SK-N-SH (cell line): ENCODE measurements around the gene CKS1B. TPM values are rescaled to one million over a fixed set of nuclear protein-coding genes. Genes with fewer than 3 reads are reported as not detected.

Experiments
- CTCF ChIA-PET: fragments of 300-600, 350-600 bp; formaldehyde crosslinking; extraction: SDS; loops from one replicate; lab custom pipeline; 2021; lab: Yijun Ruan, JAX
- POLR2A ChIA-PET: fragments of 350-600 bp; sonication (Branson Sonifier 250); formaldehyde crosslinking; extraction: SDS; loops from one replicate; lab custom pipeline; 2020; ENCODE audit warnings: antibody characterized with exemption, inconsistent platforms; lab: Yijun Ruan, JAX
- DNase-seq: peaks from one replicate; pipeline ENCODE4 v3.0.0; 2012
- H2AFZ ChIP-seq: fragments of 200-600 bp; sonication (generic); 2 replicates; pipeline ENCODE4 v1.8.1; 2016; ENCODE audit warnings: antibody characterized with exemption, mild to moderate bottlenecking, low read depth
- H3F3A ChIP-seq: fragments of 200-600 bp; sonication (generic); replicated peaks from 2 replicates; pipeline ENCODE3; 2016; ENCODE audit warnings: antibody characterized with exemption, mild to moderate bottlenecking; ENCODE audit not compliant: insufficient read depth
- H3K27ac ChIP-seq, 2 experiments: fragments of 200-500 bp in 1 of 2; fragments of 200-600 bp in 1 of 2; sonication (Bioruptor generic) in 1 of 2; sonication (generic), shearing (Covaris generic) in 1 of 2; 2 replicates each; pipeline versions ENCODE4 v1.5.1 to v1.6.1; 2014 to 2016; ENCODE audit warnings: low read depth in 2 of 2, inconsistent platforms in 1 of 2, low read length in 1 of 2, mild to moderate bottlenecking in 1 of 2, mixed read lengths in 1 of 2
- H3K27me3 ChIP-seq: fragments of 200-600 bp; sonication (generic), shearing (Covaris generic); 2 replicates; pipeline ENCODE4 v1.6.1; 2016; ENCODE audit warnings: mixed run types; ENCODE audit not compliant: insufficient read depth
- H3K36me3 ChIP-seq, 2 experiments: fragments of 200-500 bp in 1 of 2; fragments of 200-600 bp in 1 of 2; sonication (Bioruptor generic) in 1 of 2; sonication (generic) in 1 of 2; replicated peaks in 1 of 2; 2 replicates each; pipeline versions ENCODE3 to v1.5.1; 2014 to 2016; ENCODE audit warnings: low read length in 1 of 2, mild to moderate bottlenecking in 1 of 2; ENCODE audit not compliant: insufficient read depth in 2 of 2, control insufficient read depth in 1 of 2
- H3K4me1 ChIP-seq, 2 experiments: fragments of 200-500 bp in 1 of 2; fragments of 200-600 bp in 1 of 2; sonication (Bioruptor generic) in 1 of 2; sonication (generic), shearing (Covaris generic) in 1 of 2; 2 replicates each; pipeline versions ENCODE4 v1.5.1 to v1.6.1; 2014 to 2016; ENCODE audit warnings: low read depth in 1 of 2, low read length in 1 of 2, mixed run types in 1 of 2; ENCODE audit not compliant: insufficient read depth in 2 of 2, control insufficient read depth in 1 of 2
- H3K4me2 ChIP-seq: fragments of 200-600 bp; sonication (generic), shearing (Covaris generic); 2 replicates; pipeline ENCODE4 v1.6.1; 2017; ENCODE audit warnings: mixed run types
- H3K4me3 ChIP-seq, 2 experiments: fragments of 200-500 bp in 1 of 2; fragments of 200-600 bp in 1 of 2; sonication (Bioruptor generic) in 1 of 2; sonication (generic), shearing (Covaris generic) in 1 of 2; 2 replicates each; pipeline versions ENCODE4 v1.5.1 to v1.8.1; 2014 to 2016; ENCODE audit warnings: low read depth in 2 of 2, inconsistent platforms in 1 of 2, low read length in 1 of 2, mild to moderate bottlenecking in 1 of 2, mixed read lengths in 1 of 2, moderate library complexity in 1 of 2
- H3K79me2 ChIP-seq: fragments of 200-600 bp; sonication (generic); 2 replicates; pipeline ENCODE4 v1.8.1; 2017; ENCODE audit warnings: mild to moderate bottlenecking; ENCODE audit not compliant: insufficient read depth
- H3K9ac ChIP-seq: fragments of 200-600 bp; sonication (generic); 2 replicates; pipeline ENCODE4 v1.6.1; 2017; ENCODE audit warnings: mixed run types
- H3K9me2 ChIP-seq: fragments of 200-600 bp; sonication (generic); 2 replicates; pipeline ENCODE4 v1.6.1; 2017; ENCODE audit warnings: mixed run types
- H3K9me3 ChIP-seq: fragments of 200-600 bp; sonication (generic); 2 replicates; pipeline ENCODE4 v1.6.1; 2017; ENCODE audit warnings: mixed run types, mild to moderate bottlenecking, moderate library complexity
- H4K20me1 ChIP-seq: fragments of 200-600 bp; sonication (generic); 2 replicates; pipeline ENCODE4 v1.6.1; 2017; ENCODE audit warnings: mild to moderate bottlenecking, mixed run types; ENCODE audit not compliant: insufficient read depth
- CHD2 ChIP-seq: fragments of 150-350 bp; IDR thresholded peaks from 2 replicates; pipeline ENCODE4 v1.6.1; 2018; ENCODE audit warnings: low read length; ENCODE audit not compliant: partially characterized antibody
- EP300 ChIP-seq, 2 experiments: IDR thresholded peaks; 2 replicates each; pipeline versions ENCODE4 v1.4.0 to v1.6.1; 2012; ENCODE audit warnings: borderline replicate concordance in 1 of 2, low read depth in 1 of 2, low read length in 1 of 2
- FOSL2 ChIP-seq: IDR thresholded peaks from 2 replicates; pipeline ENCODE4 v1.4.0; 2012; ENCODE audit warnings: low read depth, mild to moderate bottlenecking, moderate library complexity, borderline replicate concordance
- GABPA ChIP-seq: IDR thresholded peaks from 2 replicates; pipeline ENCODE4 v1.4.0; 2012; ENCODE audit warnings: low read depth, mild to moderate bottlenecking
- JUND ChIP-seq: IDR thresholded peaks from 2 replicates; pipeline ENCODE4 v1.4.0; 2012
- MAX ChIP-seq: IDR thresholded peaks from 2 replicates; pipeline ENCODE4 v1.4.0; 2012; ENCODE audit warnings: low read depth
- MEF2A ChIP-seq: IDR thresholded peaks from 2 replicates; pipeline ENCODE4 v1.4.0; 2012; ENCODE audit warnings: low read depth, borderline replicate concordance
- MXI1 ChIP-seq: IDR thresholded peaks from 2 replicates; pipeline ENCODE4 v1.6.1; 2012; ENCODE audit warnings: mild to moderate bottlenecking, low read depth, low read length, improper control_type of control experiment
- NRF1 ChIP-seq: IDR thresholded peaks from 2 replicates; pipeline ENCODE4 v1.6.1; 2012; ENCODE audit warnings: low read depth, mild to moderate bottlenecking, low read length
- RCOR1 ChIP-seq: fragments of 150-350 bp; IDR thresholded peaks from 2 replicates; pipeline ENCODE4 v1.6.1; 2017; ENCODE audit warnings: antibody characterized with exemption, low read length
- REST ChIP-seq: IDR thresholded peaks from 2 replicates; pipeline ENCODE4 v1.6.1; 2012; ENCODE audit warnings: mild to moderate bottlenecking, low read depth, low read length, moderate library complexity
- RXRA ChIP-seq: IDR thresholded peaks from 2 replicates; pipeline ENCODE4 v1.4.0; 2012; ENCODE audit warnings: low read depth, mild to moderate bottlenecking, borderline replicate concordance
- TEAD4 ChIP-seq: IDR thresholded peaks from 2 replicates; pipeline ENCODE4 v1.4.0; 2012; ENCODE audit warnings: mild to moderate bottlenecking, borderline replicate concordance; ENCODE audit not compliant: insufficient read depth
- WGBS: methylation state at CpG from one replicate; pipeline ENCODE4 v1.1.6; 2017; ENCODE audit warnings: low lambda C conversion rate; 5-methylcytosine and 5-hydroxymethylcytosine counted together
- polyA plus RNA-seq, 3 experiments: library from polyadenylated mRNA; depleted of rRNA; stranded (reverse); fragments of >200 nt; gene quantifications; 2 replicates each; pipeline ENCODE4 v1.2.3, GENCODE V29; 2012
- TF ChIP-seq, protein P1 (sequence below): IDR thresholded peaks from 2 replicates; pipeline ENCODE4; 2012
- TF ChIP-seq, protein P2 (sequence below): fragments of 200-600 bp; sonication (generic); IDR thresholded peaks from 2 replicates; pipeline ENCODE4 v1.6.1; 2017; ENCODE audit warnings: antibody characterized with exemption, mild to moderate bottlenecking, moderate library complexity
- TF ChIP-seq, protein P3 (sequence below): IDR thresholded peaks from 2 replicates; pipeline ENCODE4 v1.4.0; 2012; ENCODE audit warnings: low read depth, borderline replicate concordance
- TF ChIP-seq, protein P4 (sequence below): fragments of 150-350 bp; IDR thresholded peaks from 2 replicates; pipeline ENCODE4 v1.6.1; 2016; ENCODE audit warnings: mild to moderate bottlenecking, low read depth, low read length

CKS1B gene
- polyA plus RNA-seq, 1 of the 3 experiments (the other 2 are of a cell fraction), result 308 TPM

GRCh38 chr1:154969246-154969645, 5.2 kb upstream of the CKS1B start (continued):
- TF ChIP-seq REST, result no peak
- TF ChIP-seq, protein P1, sequence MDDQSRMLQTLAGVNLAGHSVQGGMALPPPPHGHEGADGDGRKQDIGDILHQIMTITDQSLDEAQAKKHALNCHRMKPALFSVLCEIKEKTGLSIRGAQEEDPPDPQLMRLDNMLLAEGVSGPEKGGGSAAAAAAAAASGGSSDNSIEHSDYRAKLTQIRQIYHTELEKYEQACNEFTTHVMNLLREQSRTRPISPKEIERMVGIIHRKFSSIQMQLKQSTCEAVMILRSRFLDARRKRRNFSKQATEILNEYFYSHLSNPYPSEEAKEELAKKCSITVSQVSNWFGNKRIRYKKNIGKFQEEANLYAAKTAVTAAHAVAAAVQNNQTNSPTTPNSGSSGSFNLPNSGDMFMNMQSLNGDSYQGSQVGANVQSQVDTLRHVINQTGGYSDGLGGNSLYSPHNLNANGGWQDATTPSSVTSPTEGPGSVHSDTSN, result no peak
- no peak for TF ChIP-seq JUND

DNA sequence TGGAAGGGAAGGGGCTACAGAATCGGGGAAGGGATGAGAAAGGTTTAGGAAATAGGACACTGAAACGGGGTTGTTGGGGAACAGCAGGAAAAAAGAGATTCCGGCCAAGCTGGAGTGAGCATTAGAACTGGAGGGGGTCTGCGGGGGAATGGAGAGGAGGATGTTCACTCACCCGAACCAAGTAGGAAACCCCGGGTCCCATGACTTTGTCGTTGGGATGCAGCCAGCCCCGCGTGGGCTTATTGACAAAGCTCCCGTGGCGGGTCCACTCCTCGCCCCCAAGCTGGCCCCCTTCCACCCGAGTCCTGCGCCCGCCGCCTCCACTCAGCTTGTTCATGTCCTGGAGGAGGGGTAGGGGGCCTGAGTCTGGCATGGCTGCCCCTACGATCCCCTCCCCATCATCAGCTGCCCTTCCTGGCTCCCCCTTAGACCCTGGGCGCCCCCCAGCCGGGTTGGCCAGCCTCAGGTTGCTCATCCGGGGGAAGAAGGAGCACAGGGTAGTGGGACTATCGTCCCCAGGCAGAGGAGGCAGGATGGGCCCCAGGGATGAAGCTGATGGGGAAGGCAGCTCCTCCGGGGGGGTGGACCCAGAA, 4.5 kb upstream of the CKS1B start:
- H3K9me3 ChIP-seq, result no peaks in the 10 kb centered on the region
- H4K20me1 ChIP-seq, result peaks cover 27% of the 10 kb centered on the region
- H3K9ac ChIP-seq, result peak overlapping the region; percentile 88
- CTCF ChIA-PET, result interaction anchor here (0.7 to 37.5 kb wide), 9 partner anchors 9 to 197 kb away, joined by 3 to 640 read pairs (median 4); partner anchors contain the start of genes ADAM15, FLAD1, LENEP and PYGO2
- H3K27me3 ChIP-seq, result no peaks in the 10 kb centered on the region
- H3K9me2 ChIP-seq, result no peaks in the 10 kb centered on the region
- H3K79me2 ChIP-seq, result peaks cover 70% of the 10 kb centered on the region
- 5% methylated on average over 13 of the region's 22 CpGs for WGBS
- peaks cover 30 to 32% of the 10 kb centered on the region in 2 experiments for H3K36me3 ChIP-seq
- H3K4me2 ChIP-seq, result peak overlapping the region; percentile 98
- H2AFZ ChIP-seq, result no peak overlapping the region
- peak overlapping the region; percentile 77 to 90 for H3K4me3 ChIP-seq
- POLR2A ChIA-PET, result interaction anchor here (0.5 to 3.7 kb wide), 15 partner anchors 8 to 198 kb away, joined by 3 to 25 read pairs (median 6); partner anchors contain the start of genes ADAM15, EFNA3, FLAD1 and LENEP
- peak overlapping the region; percentile 97 to 99 for H3K27ac ChIP-seq
- no peak for DNase-seq
- peaks cover 18 to 61% of the 10 kb centered on the region in 2 experiments for H3K4me1 ChIP-seq
- H3F3A ChIP-seq, result peaks cover 43% of the 10 kb centered on the region
- TF ChIP-seq FOSL2 (no peak), RXRA (no peak), RCOR1 (no peak), MXI1 (no peak), EP300 (IDR thresholded peaks at IDR 0.05; ENCODE audit: borderline replicate concordance in 1 of 2, low read depth in 1 of 2, low read length in 1 of 2) (no peak), CHD2 (no peak), JUND (no peak), REST (no peak), GABPA (no peak), MEF2A (no peak), MAX (no peak), TEAD4 (no peak), NRF1 (no peak)
- TF ChIP-seq, protein P2, sequence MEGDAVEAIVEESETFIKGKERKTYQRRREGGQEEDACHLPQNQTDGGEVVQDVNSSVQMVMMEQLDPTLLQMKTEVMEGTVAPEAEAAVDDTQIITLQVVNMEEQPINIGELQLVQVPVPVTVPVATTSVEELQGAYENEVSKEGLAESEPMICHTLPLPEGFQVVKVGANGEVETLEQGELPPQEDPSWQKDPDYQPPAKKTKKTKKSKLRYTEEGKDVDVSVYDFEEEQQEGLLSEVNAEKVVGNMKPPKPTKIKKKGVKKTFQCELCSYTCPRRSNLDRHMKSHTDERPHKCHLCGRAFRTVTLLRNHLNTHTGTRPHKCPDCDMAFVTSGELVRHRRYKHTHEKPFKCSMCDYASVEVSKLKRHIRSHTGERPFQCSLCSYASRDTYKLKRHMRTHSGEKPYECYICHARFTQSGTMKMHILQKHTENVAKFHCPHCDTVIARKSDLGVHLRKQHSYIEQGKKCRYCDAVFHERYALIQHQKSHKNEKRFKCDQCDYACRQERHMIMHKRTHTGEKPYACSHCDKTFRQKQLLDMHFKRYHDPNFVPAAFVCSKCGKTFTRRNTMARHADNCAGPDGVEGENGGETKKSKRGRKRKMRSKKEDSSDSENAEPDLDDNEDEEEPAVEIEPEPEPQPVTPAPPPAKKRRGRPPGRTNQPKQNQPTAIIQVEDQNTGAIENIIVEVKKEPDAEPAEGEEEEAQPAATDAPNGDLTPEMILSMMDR, result no peak
- TF ChIP-seq, protein P3, sequence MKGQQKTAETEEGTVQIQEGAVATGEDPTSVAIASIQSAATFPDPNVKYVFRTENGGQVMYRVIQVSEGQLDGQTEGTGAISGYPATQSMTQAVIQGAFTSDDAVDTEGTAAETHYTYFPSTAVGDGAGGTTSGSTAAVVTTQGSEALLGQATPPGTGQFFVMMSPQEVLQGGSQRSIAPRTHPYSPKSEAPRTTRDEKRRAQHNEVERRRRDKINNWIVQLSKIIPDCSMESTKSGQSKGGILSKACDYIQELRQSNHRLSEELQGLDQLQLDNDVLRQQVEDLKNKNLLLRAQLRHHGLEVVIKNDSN, result no peak
- TF ChIP-seq, protein P4, sequence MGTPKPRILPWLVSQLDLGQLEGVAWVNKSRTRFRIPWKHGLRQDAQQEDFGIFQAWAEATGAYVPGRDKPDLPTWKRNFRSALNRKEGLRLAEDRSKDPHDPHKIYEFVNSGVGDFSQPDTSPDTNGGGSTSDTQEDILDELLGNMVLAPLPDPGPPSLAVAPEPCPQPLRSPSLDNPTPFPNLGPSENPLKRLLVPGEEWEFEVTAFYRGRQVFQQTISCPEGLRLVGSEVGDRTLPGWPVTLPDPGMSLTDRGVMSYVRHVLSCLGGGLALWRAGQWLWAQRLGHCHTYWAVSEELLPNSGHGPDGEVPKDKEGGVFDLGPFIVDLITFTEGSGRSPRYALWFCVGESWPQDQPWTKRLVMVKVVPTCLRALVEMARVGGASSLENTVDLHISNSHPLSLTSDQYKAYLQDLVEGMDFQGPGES, result no peak
